Stimulated activated naive B cell treated with anti-CD40 and anti-IgM and Interleukin-4, amounts not matched to agents 10 μg/mL and 1 μg/mL and 100 μg/mL, for 72 hours (primary cell): ENCODE data around the gene STAT6.

Experiments
- ATAC-seq, 2 donors: fragments of 150-1000 bp; cut with Tn5 transposase; replicated peaks; 2 replicates each; pipeline ENCODE4 v1.10.0; 2021; ENCODE audit warnings: moderate library complexity in 1 of 2
- DNase-seq: peaks from one replicate; pipeline ENCODE4 v3.0.0; 2021
- H3K27ac Mint-ChIP-seq: one replicate; pipeline ENCODE4 v1.8.0; 2022; ENCODE audit warnings: mild to moderate bottlenecking, mixed read lengths
- H3K27me3 Mint-ChIP-seq, 2 donors: one replicate each; pipeline ENCODE4 v1.8.0; 2022; ENCODE audit warnings: mixed read lengths in 2 of 2
- H3K36me3 Mint-ChIP-seq, 2 donors: one replicate each; pipeline ENCODE4 v1.8.0; 2022; ENCODE audit warnings: mixed read lengths in 2 of 2, mild to moderate bottlenecking in 1 of 2
- H3K4me1 Mint-ChIP-seq, 2 donors: one replicate each; pipeline ENCODE4 v1.8.0; 2022; ENCODE audit warnings: mixed read lengths in 2 of 2, mild to moderate bottlenecking in 1 of 2
- H3K4me3 Mint-ChIP-seq, 2 donors: one replicate each; pipeline ENCODE4 v1.8.0; 2022; ENCODE audit warnings: mild to moderate bottlenecking in 2 of 2, mixed read lengths in 2 of 2, moderate library complexity in 1 of 2
- H3K9me3 Mint-ChIP-seq, 2 donors: one replicate each; pipeline ENCODE4 v1.8.0; 2022; ENCODE audit warnings: mixed read lengths in 2 of 2, mild to moderate bottlenecking in 1 of 2

STAT6 gene

GRCh38 chr12:57138526-57139272, 27.5 kb upstream of the STAT6 start:
- no peak overlapping the region for H3K27ac Mint-ChIP-seq
- H3K27me3 Mint-ChIP-seq: peaks cover 4 to 9% of the 10 kb centered on the region in 2 donors
- H3K4me3 Mint-ChIP-seq: no peak overlapping the region
- DNase-seq: no peak
- H3K4me1 Mint-ChIP-seq: no peaks in the 10 kb centered on the region
- no peak for ATAC-seq
- H3K36me3 Mint-ChIP-seq: no peaks in the 10 kb centered on the region
- no peaks in the 10 kb centered on the region for H3K9me3 Mint-ChIP-seq

- Mint-ChIP-seq H3K27ac (no peak overlapping the region), H3K36me3 (no peaks in the 10 kb centered on the region), H3K9me3 (no peaks in the 10 kb centered on the region), H3K4me1 (peaks cover 0 to 3% of the 10 kb centered on the region in 2 donors), H3K27me3 (peaks cover 16 to 29% of the 10 kb centered on the region in 2 donors), H3K4me3 (no peak overlapping the region)
- DNase-seq: no peak
- no peak for ATAC-seq
Observed at GRCh38 chr12:57135527-57136326, 24.6 kb upstream of the STAT6 start.

GRCh38 chr12:57134949-57135348, 23.8 kb upstream of the STAT6 start:
- ATAC-seq: no peak
- Mint-ChIP-seq H3K36me3 (no peaks in the 10 kb centered on the region), H3K9me3 (no peaks in the 10 kb centered on the region), H3K4me3 (no peak overlapping the region), H3K4me1 (peaks cover 0 to 3% of the 10 kb centered on the region in 2 donors), H3K27ac (no peak overlapping the region), H3K27me3 (peaks cover 18 to 35% of the 10 kb centered on the region in 2 donors)
- no peak for DNase-seq

GRCh38 chr12:57133916-57134315, 22.8 kb upstream of the STAT6 start:
- peaks cover 18 to 34% of the 10 kb centered on the region in 2 donors for H3K27me3 Mint-ChIP-seq
- no peaks in the 10 kb centered on the region for H3K9me3 Mint-ChIP-seq
- no peaks in the 10 kb centered on the region for H3K36me3 Mint-ChIP-seq
- ATAC-seq (no peak), DNase-seq (no peak)
- no peak overlapping the region for H3K27ac Mint-ChIP-seq
- H3K4me3 Mint-ChIP-seq: no peak overlapping the region
- peaks cover 0 to 3% of the 10 kb centered on the region in 2 donors for H3K4me1 Mint-ChIP-seq

- no peak for DNase-seq
- peaks cover 1 to 6% of the 10 kb centered on the region in 2 donors for H3K4me1 Mint-ChIP-seq
- H3K36me3 Mint-ChIP-seq: no peaks in the 10 kb centered on the region
- no peak for ATAC-seq
- no peak overlapping the region for H3K4me3 Mint-ChIP-seq
- H3K27me3 Mint-ChIP-seq: peaks cover 18 to 34% of the 10 kb centered on the region in 2 donors
- no peak overlapping the region for H3K27ac Mint-ChIP-seq
- no peaks in the 10 kb centered on the region for H3K9me3 Mint-ChIP-seq
Observed at GRCh38 chr12:57133013-57133569, 21.9 kb upstream of the STAT6 start.

GRCh38 chr12:57131896-57132744, 21.0 kb upstream of the STAT6 start:
- ATAC-seq: no peak

GRCh38 chr12:57130941-57131340, 19.8 kb upstream of the STAT6 start:
- H3K4me1 Mint-ChIP-seq: peaks cover 8 to 13% of the 10 kb centered on the region in 2 donors
- no peak overlapping the region for H3K27ac Mint-ChIP-seq
- no peak for DNase-seq
- no peaks in the 10 kb centered on the region for H3K36me3 Mint-ChIP-seq
- peaks cover 18 to 34% of the 10 kb centered on the region in 2 donors for H3K27me3 Mint-ChIP-seq
- no peaks in the 10 kb centered on the region for H3K9me3 Mint-ChIP-seq
- H3K4me3 Mint-ChIP-seq: no peak overlapping the region
- no peak for ATAC-seq

More at GRCh38 chr12:57131896-57132744, 21.0 kb upstream of the STAT6 start:
- peaks cover 8 to 10% of the 10 kb centered on the region in 2 donors for H3K4me1 Mint-ChIP-seq
- H3K9me3 Mint-ChIP-seq: no peaks in the 10 kb centered on the region
- H3K27ac Mint-ChIP-seq: no peak overlapping the region
- no peak for DNase-seq
- peaks cover 18 to 34% of the 10 kb centered on the region in 2 donors for H3K27me3 Mint-ChIP-seq
- H3K36me3 Mint-ChIP-seq: no peaks in the 10 kb centered on the region
- no peak overlapping the region for H3K4me3 Mint-ChIP-seq

- ATAC-seq (no peak), DNase-seq (no peak)
- Mint-ChIP-seq H3K27me3 (peaks cover 18 to 34% of the 10 kb centered on the region in 2 donors), H3K36me3 (no peaks in the 10 kb centered on the region), H3K4me1 (peaks cover 8 to 13% of the 10 kb centered on the region in 2 donors), H3K9me3 (no peaks in the 10 kb centered on the region), H3K4me3 (peak overlapping the region; percentile 7 to 39), H3K27ac (no peak overlapping the region)
Observed at GRCh38 chr12:57129889-57130288, 18.7 kb upstream of the STAT6 start.

GRCh38 chr12:57129321-57129842, 18.2 kb upstream of the STAT6 start:
- Mint-ChIP-seq H3K27ac (no peak overlapping the region), H3K4me3 (peak overlapping the region; percentile 7 to 39), H3K4me1 (peaks cover 8 to 13% of the 10 kb centered on the region in 2 donors), H3K36me3 (no peaks in the 10 kb centered on the region), H3K9me3 (peaks cover 0 to under 1% of the 10 kb centered on the region in 2 donors), H3K27me3 (peaks cover 23 to 34% of the 10 kb centered on the region in 2 donors)
- DNase-seq (no peak), ATAC-seq (no peak)

GRCh38 chr12:57128519-57129247, 17.5 kb upstream of the STAT6 start:
- Mint-ChIP-seq H3K9me3 (peaks cover 1 to 4% of the 10 kb centered on the region in 2 donors), H3K27me3 (peaks cover 26 to 34% of the 10 kb centered on the region in 2 donors), H3K4me3 (peak overlapping the region; percentile 88 to 89), H3K27ac (peak overlapping the region; percentile 11), H3K4me1 (peaks cover 11 to 13% of the 10 kb centered on the region in 2 donors), H3K36me3 (peaks cover 0 to 2% of the 10 kb centered on the region in 2 donors)
- ATAC-seq: no peak
- no peak for DNase-seq

GRCh38 chr12:57127726-57128518, 16.8 kb upstream of the STAT6 start, which contains the start of gene LRP1:
TSS of gene LRP1 (plus strand) at chr12:57128483. CDS start at chr12:57128965, 482 bp downstream.
- Mint-ChIP-seq H3K4me1 (peaks cover 11 to 13% of the 10 kb centered on the region in 2 donors), H3K4me3 (peak within 1 kb of the TSS; percentile 88 to 89), H3K9me3 (peaks cover 1 to 4% of the 10 kb centered on the region in 2 donors), H3K36me3 (peaks cover 0 to 3% of the 10 kb centered on the region in 2 donors), H3K27me3 (peaks cover 25 to 33% of the 10 kb centered on the region in 2 donors), H3K27ac (peak within 1 kb of the TSS; percentile 56)
- DNase-seq: peak; percentile 41
- peak; percentile 50 to 63 for ATAC-seq

- DNase-seq: peak; percentile 21
- peak overlapping the region; percentile 38 for H3K27ac Mint-ChIP-seq
Observed at GRCh38 chr12:57127101-57127725, 16.1 kb upstream of the STAT6 start.

More at GRCh38 chr12:57127101-57127725, 16.1 kb upstream of the STAT6 start:
- ATAC-seq: peak; percentile 56
- Mint-ChIP-seq H3K27me3 (peaks cover 18 to 26% of the 10 kb centered on the region in 2 donors), H3K36me3 (peaks cover 0 to 3% of the 10 kb centered on the region in 2 donors), H3K4me1 (peaks cover 11 to 13% of the 10 kb centered on the region in 2 donors), H3K4me3 (peak overlapping the region; percentile 88 to 89), H3K9me3 (peaks cover 1 to 4% of the 10 kb centered on the region in 2 donors)
